ENCODE data around the gene TMEM135.
A peak's percentile ranks its signal among the peaks of the same experiment; 100 is the strongest.

TMEM135 gene

GRCh38 chr11:87317441-87317840 lies 279.7 kb downstream of the TMEM135 start:
- DNase-seq: no peak

GRCh38 chr11:87320123-87320522 lies 282.4 kb downstream of the TMEM135 start:
- DNase-seq: no peak

GRCh38 chr11:87322568-87322967 lies 284.8 kb downstream of the TMEM135 start:
- DNase-seq: no peak

- no peak for DNase-seq
Measured at GRCh38 chr11:87323899-87324298, 286.2 kb downstream of the TMEM135 start.

- no peak for DNase-seq
Measured at GRCh38 chr11:87324817-87325489, 287.2 kb downstream of the TMEM135 start.

GRCh38 chr11:87325490-87325872 lies 287.7 kb downstream of the TMEM135 start:
- no peak for DNase-seq

- DNase-seq: no peak
Measured at GRCh38 chr11:87326594-87326993, 288.9 kb downstream of the TMEM135 start.

GRCh38 chr11:87329172-87329571 lies 291.4 kb downstream of the TMEM135 start:
- DNase-seq: no peak

GRCh38 chr11:87330187-87330601 lies 292.5 kb downstream of the TMEM135 start:
- DNase-seq: no peak

- DNase-seq: no peak
Measured at GRCh38 chr11:87331273-87331672, 293.5 kb downstream of the TMEM135 start.

GRCh38 chr11:87338046-87338639 lies 300.4 kb downstream of the TMEM135 start:
- no peak for DNase-seq

GRCh38 chr11:87339416-87339815 lies 301.7 kb downstream of the TMEM135 start:
- no peak for DNase-seq

GRCh38 chr11:87347441-87347840 lies 309.7 kb downstream of the TMEM135 start:
- no peak for DNase-seq

GRCh38 chr11:87347854-87348253 lies 310.1 kb downstream of the TMEM135 start:
- DNase-seq: no peak

- no peak for DNase-seq
Measured at GRCh38 chr11:87351676-87352075, 313.9 kb downstream of the TMEM135 start.

GRCh38 chr11:87352759-87353707 lies 315.3 kb downstream of the TMEM135 start:
- peak; percentile 67 for DNase-seq

GRCh38 chr11:87353771-87354345 lies 316.1 kb downstream of the TMEM135 start:
- no peak for DNase-seq

- DNase-seq: no peak
Measured at GRCh38 chr11:87355596-87355995, 317.9 kb downstream of the TMEM135 start.

GRCh38 chr11:87356428-87356827 lies 318.7 kb downstream of the TMEM135 start:
- no peak for DNase-seq

GRCh38 chr11:87358461-87358860 lies 320.7 kb downstream of the TMEM135 start:
- DNase-seq: no peak

- DNase-seq: no peak
Measured at GRCh38 chr11:87359401-87359800, 321.7 kb downstream of the TMEM135 start.

GRCh38 chr11:87361891-87362290 lies 324.2 kb downstream of the TMEM135 start:
- DNase-seq: no peak

- no peak for DNase-seq
Measured at GRCh38 chr11:87366346-87366745, 328.6 kb downstream of the TMEM135 start.
